Right atrium auricular region (tissue), 2 donors: Measurements from ENCODE around the gene ITIH3. TPM values are rescaled to one million over a fixed set of nuclear protein-coding genes. Genes with fewer than 3 reads are reported as not detected.

ENCODE experiments used
- DNase-seq: peaks from one replicate; pipeline ENCODE4 v3.0.0-alpha.2; 2019; ENCODE audit warnings: low spot score
- H3K27ac ChIP-seq, 2 donors: fragments of 200-600 bp; sonication (generic); 1 replicate in 1 of 2; 2 replicates in 1 of 2; pipeline ENCODE4 v1.5.1; 2016 to 2019
- H3K27me3 ChIP-seq, 2 donors: fragments of 200-600 bp; sonication (generic); one replicate each; pipeline versions ENCODE4 v1.5.1 to v1.6.0; 2017 to 2019
- H3K36me3 ChIP-seq: fragments of 200-600 bp; sonication (generic); one replicate; pipeline ENCODE4 v1.5.1; 2016
- H3K4me1 ChIP-seq, 2 donors: fragments of 200-600 bp; sonication (generic); one replicate each; pipeline versions ENCODE4 v1.5.1 to v1.6.0; 2017 to 2019
- H3K4me3 ChIP-seq, 2 donors: fragments of 200-600 bp; sonication (generic); 1 replicate in 1 of 2; 2 replicates in 1 of 2; pipeline ENCODE4 v1.5.1; 2017 to 2019; ENCODE audit warnings: mild to moderate bottlenecking in 1 of 2, moderate library complexity in 1 of 2
- H3K9me3 ChIP-seq, 2 donors: fragments of 200-600 bp; sonication (generic); one replicate each; pipeline ENCODE4 v1.5.1; 2019
- total RNA-seq, 2 donors: library from RNA; depleted of rRNA; stranded (reverse); fragments of >200 nt; gene quantifications; one replicate each; pipeline ENCODE4 v1.1.0, GENCODE V29; 2016
- TF ChIP-seq, protein P1 (sequence below), 2 donors: fragments of 200-600 bp; sonication (generic); IDR thresholded peaks; one replicate each; pipeline ENCODE4 v1.5.1; 2019; ENCODE audit warnings: antibody characterized with exemption in 2 of 2

Gene ITIH3
- total RNA-seq, 2 donors from 2014 or later: 0.19 to 2.1 TPM

GRCh38 chr3:52769786-52770455, 24.7 kb upstream of the ITIH3 start:
- DNase-seq: no peak

DNA sequence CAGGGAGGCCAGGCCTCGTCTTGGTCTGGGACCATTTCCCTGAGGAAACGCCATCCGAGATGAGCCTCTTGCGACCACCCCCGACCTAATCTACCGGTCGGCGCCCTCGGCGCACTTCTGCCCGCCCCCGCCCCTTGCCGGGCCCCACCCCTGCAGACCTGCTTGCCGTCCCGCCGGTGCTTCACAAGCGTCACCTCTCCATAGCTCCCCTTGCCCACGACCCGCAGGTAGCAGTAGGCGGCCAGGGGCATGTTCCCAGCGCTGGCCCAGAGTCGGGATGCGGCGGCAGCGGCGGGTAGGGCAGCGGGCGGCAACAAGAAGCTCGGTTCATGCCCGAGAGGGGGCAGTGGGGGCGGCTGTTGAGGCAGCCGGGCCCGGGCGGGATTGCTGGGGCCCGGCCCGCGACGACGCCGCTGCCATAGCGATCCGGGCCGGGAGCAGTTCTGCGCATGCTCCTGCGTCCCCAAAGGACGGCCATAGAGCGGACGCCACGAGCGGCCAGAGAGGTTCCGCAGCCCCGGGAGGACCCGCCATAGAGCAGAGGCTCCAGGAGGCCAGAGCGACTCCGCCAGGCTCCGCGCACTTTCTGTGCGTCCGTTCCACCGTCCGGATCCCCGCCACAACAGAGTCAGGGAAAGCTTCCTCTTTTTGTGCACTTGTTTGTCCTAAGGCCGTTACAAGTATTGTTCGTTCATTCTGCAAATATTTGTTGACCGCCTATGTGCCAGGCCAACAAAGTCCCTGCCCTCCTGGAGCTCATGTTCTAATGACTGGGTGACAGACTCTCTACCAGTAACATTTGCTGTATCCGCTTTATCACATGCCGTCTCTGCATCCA, 23.9 kb upstream of the ITIH3 start, which contains the start of gene NEK4:
Gene NEK4, minus strand, starts transcription at position 445 of the 838 bp plus-strand sequence. Its CDS starts 194 bp downstream, at position 251.
- Histone ChIP-seq H3K27me3 (no peaks in the 10 kb centered on the region), H3K36me3 (peaks cover 8% of the 10 kb centered on the region), H3K9me3 (no peaks in the 10 kb centered on the region), H3K4me1 (peaks cover 0 to 11% of the 10 kb centered on the region in 2 donors), H3K4me3 (peak within 1 kb of the TSS; percentile 86 to 94), H3K27ac (peak within 1 kb of the TSS; percentile 68 to 76)
- DNase-seq: peak; percentile 85
- TF ChIP-seq, protein P1, sequence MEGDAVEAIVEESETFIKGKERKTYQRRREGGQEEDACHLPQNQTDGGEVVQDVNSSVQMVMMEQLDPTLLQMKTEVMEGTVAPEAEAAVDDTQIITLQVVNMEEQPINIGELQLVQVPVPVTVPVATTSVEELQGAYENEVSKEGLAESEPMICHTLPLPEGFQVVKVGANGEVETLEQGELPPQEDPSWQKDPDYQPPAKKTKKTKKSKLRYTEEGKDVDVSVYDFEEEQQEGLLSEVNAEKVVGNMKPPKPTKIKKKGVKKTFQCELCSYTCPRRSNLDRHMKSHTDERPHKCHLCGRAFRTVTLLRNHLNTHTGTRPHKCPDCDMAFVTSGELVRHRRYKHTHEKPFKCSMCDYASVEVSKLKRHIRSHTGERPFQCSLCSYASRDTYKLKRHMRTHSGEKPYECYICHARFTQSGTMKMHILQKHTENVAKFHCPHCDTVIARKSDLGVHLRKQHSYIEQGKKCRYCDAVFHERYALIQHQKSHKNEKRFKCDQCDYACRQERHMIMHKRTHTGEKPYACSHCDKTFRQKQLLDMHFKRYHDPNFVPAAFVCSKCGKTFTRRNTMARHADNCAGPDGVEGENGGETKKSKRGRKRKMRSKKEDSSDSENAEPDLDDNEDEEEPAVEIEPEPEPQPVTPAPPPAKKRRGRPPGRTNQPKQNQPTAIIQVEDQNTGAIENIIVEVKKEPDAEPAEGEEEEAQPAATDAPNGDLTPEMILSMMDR (IDR thresholded peaks at IDR 0.05): no peak

More at GRCh38 chr3:52769786-52770455, 24.7 kb upstream of the ITIH3 start:
- H3K4me3 ChIP-seq: peak overlapping the region; percentile 86 to 94
- TF ChIP-seq, protein P1 (IDR thresholded peaks at IDR 0.05): no peak
- peaks cover 0 to 11% of the 10 kb centered on the region in 2 donors for H3K4me1 ChIP-seq
- H3K27me3 ChIP-seq: no peaks in the 10 kb centered on the region
- H3K27ac ChIP-seq: no peak overlapping the region
- peaks cover 11% of the 10 kb centered on the region for H3K36me3 ChIP-seq
- H3K9me3 ChIP-seq: no peaks in the 10 kb centered on the region

DNA sequence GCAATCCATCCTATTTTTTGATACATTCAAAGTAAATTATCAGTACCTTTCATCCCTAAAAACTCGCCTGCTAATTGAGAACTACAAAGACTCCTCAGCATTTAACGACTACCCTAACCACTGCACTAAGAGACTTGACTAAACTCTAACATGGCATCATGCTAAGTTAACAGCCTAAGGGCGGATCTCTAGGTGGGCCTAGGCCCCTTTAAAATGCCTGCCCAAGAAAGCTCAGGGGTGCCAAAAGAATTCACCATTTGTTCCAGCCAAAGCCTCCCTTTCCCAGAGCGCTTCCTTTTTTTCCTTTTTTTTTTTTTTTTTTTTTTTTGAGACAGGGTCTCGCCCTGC, 23.3 kb upstream of the ITIH3 start:
- DNase-seq: no peak
- H3K27me3 ChIP-seq: no peaks in the 10 kb centered on the region
- TF ChIP-seq, protein P1 (IDR thresholded peaks at IDR 0.05): no peak
- peak overlapping the region; percentile 86 to 94 for H3K4me3 ChIP-seq
- H3K36me3 ChIP-seq: peaks cover 3% of the 10 kb centered on the region
- H3K27ac ChIP-seq: peak overlapping the region; percentile 68 to 76
- H3K9me3 ChIP-seq: no peaks in the 10 kb centered on the region
- H3K4me1 ChIP-seq: peaks cover 0 to 11% of the 10 kb centered on the region in 2 donors

GRCh38 chr3:52771702-52772101, 22.9 kb upstream of the ITIH3 start:
- Histone ChIP-seq H3K4me1 (peaks cover 0 to 11% of the 10 kb centered on the region in 2 donors), H3K4me3 (no peak overlapping the region), H3K27ac (peak overlapping the region in 1 of 2 donors; percentile 76), H3K27me3 (no peaks in the 10 kb centered on the region), H3K36me3 (no peaks in the 10 kb centered on the region), H3K9me3 (no peaks in the 10 kb centered on the region)
- TF ChIP-seq, protein P1 (IDR thresholded peaks at IDR 0.05): no peak
- DNase-seq: peak; percentile 1

- no peak overlapping the region for H3K4me3 ChIP-seq
- H3K4me1 ChIP-seq: peaks cover 0 to 11% of the 10 kb centered on the region in 2 donors
- H3K9me3 ChIP-seq: no peaks in the 10 kb centered on the region
- no peak overlapping the region for H3K27ac ChIP-seq
- H3K27me3 ChIP-seq: no peaks in the 10 kb centered on the region
- DNase-seq: peak; percentile 38
- no peaks in the 10 kb centered on the region for H3K36me3 ChIP-seq
- TF ChIP-seq, protein P1 (IDR thresholded peaks at IDR 0.05): no peak
Measured at GRCh38 chr3:52773361-52774065, 21.1 kb upstream of the ITIH3 start.
